B cell (primary cell): ENCODE results near the gene PRR7. TPM values are rescaled to one million over a fixed set of nuclear protein-coding genes. Genes with fewer than 3 reads are reported as not detected.

Source experiments
- ATAC-seq: fragments of 200-7000 bp; cut with Tn5 transposase; one replicate; pipeline ENCODE4 v1.10.0; 2021; ENCODE audit warnings: low read depth, mild to moderate bottlenecking, moderate number of reproducible peaks, moderate library complexity
- CTCF ChIA-PET: fragments of 350-600 bp; sonication (Branson Sonifier 250); formaldehyde crosslinking; loops from one replicate; lab custom pipeline; 2021; ENCODE audit warnings: antibody characterized with exemption, inconsistent platforms; lab: Charles Lee
- POLR2A ChIA-PET: fragments of 350-600 bp; sonication (Branson Sonifier 250); formaldehyde crosslinking; loops from one replicate; lab custom pipeline; 2021; ENCODE audit warnings: antibody characterized with exemption; lab: Charles Lee
- DNase-seq: peaks from one replicate; pipeline ENCODE4 v3.0.0; 2013
- H2AFZ ChIP-seq: 2 replicates; pipeline ENCODE4 v1.6.1; 2012; ENCODE audit warnings: mild to moderate bottlenecking, low read depth, low read length; ENCODE audit not compliant: insufficient read depth, poor library complexity, severe bottlenecking
- H3K27ac ChIP-seq, 2 donors: 1 replicate in 1 of 2; 2 replicates in 1 of 2; pipeline ENCODE4 v1.5.1; 2012 to 2013; ENCODE audit warnings: low read length in 2 of 2, mild to moderate bottlenecking in 2 of 2, moderate library complexity in 1 of 2
- H3K27me3 ChIP-seq, 4 experiments: fragments of 200-600 bp in 1 of 4; sonication (generic) in 1 of 4; replicated peaks in 1 of 4; 1 replicate in 2 of 4; 2 replicates in 2 of 4; pipeline versions ENCODE4 v1.6.1 to v1.7.0; 2013 to 2016; ENCODE audit warnings: low read length in 3 of 4, mild to moderate bottlenecking in 2 of 4, mixed read lengths in 1 of 4, moderate library complexity in 1 of 4; ENCODE audit not compliant: insufficient read depth in 4 of 4, control insufficient read depth in 3 of 4; ENCODE audit errors: control extremely low read depth in 1 of 4
- H3K36me3 ChIP-seq, 2 experiments: replicated peaks in 1 of 2; 1 replicate in 1 of 2; 2 replicates in 1 of 2; pipeline versions ENCODE4 v1.6.1 to v1.7.1; 2013; ENCODE audit warnings: low read length in 1 of 2; ENCODE audit not compliant: insufficient read depth in 2 of 2, control insufficient read depth in 1 of 2; ENCODE audit errors: control extremely low read depth in 1 of 2, extremely low read depth in 1 of 2
- H3K4me1 ChIP-seq, 2 donors: fragments of 200-600 bp in 1 of 2; sonication (generic) in 1 of 2; 1 replicate in 1 of 2; 2 replicates in 1 of 2; pipeline versions ENCODE4 v1.5.1 to v1.6.1; 2013 to 2017; ENCODE audit warnings: low read length in 2 of 2; ENCODE audit not compliant: control insufficient read depth in 2 of 2, insufficient read depth in 2 of 2
- H3K4me2 ChIP-seq: replicated peaks from 2 replicates; pipeline ENCODE3; 2012; ENCODE audit warnings: mild to moderate bottlenecking, low read depth, low read length; ENCODE audit not compliant: poor library complexity, severe bottlenecking
- H3K4me3 ChIP-seq, 5 experiments: fragments of 200-600 bp in 1 of 5; sonication (generic) in 1 of 5; 1 replicate in 3 of 5; 2 replicates in 2 of 5; pipeline versions ENCODE4 v1.5.1 to v1.7.0; 2011 to 2016; ENCODE audit warnings: low read length in 4 of 5, mild to moderate bottlenecking in 4 of 5, low read depth in 2 of 5, control low read depth in 1 of 5, moderate library complexity in 1 of 5; ENCODE audit not compliant: insufficient read depth in 1 of 5; ENCODE audit errors: control extremely low read depth in 1 of 5, extremely low read depth in 1 of 5
- H3K79me2 ChIP-seq: fragments of 200-600 bp; sonication (generic); one replicate; pipeline ENCODE4 v1.6.0; 2016; ENCODE audit warnings: low read length; ENCODE audit not compliant: control insufficient read depth, insufficient read depth
- H3K9ac ChIP-seq: fragments of 200-600 bp; sonication (generic); 2 replicates; pipeline ENCODE4 v1.6.1; 2017; ENCODE audit warnings: mild to moderate bottlenecking, low read length, moderate library complexity
- H3K9me3 ChIP-seq, 3 donors: one replicate each; pipeline versions ENCODE4 v1.6.1 to v1.7.1; 2013; ENCODE audit warnings: low read length in 2 of 3; ENCODE audit not compliant: control insufficient read depth in 2 of 3, insufficient read depth in 1 of 3; ENCODE audit errors: control extremely low read depth in 1 of 3
- H4K20me1 ChIP-seq: 2 replicates; pipeline ENCODE4 v1.6.0; 2012; ENCODE audit warnings: mild to moderate bottlenecking, low read length; ENCODE audit not compliant: insufficient read depth, control insufficient read depth, poor library complexity, severe bottlenecking
- H3K27ac Mint-ChIP-seq: one replicate; pipeline ENCODE4 v1.8.0; 2021; ENCODE audit warnings: mixed read lengths
- H3K27me3 Mint-ChIP-seq: one replicate; pipeline ENCODE4 v1.8.0; 2021; ENCODE audit warnings: mixed read lengths
- H3K4me1 Mint-ChIP-seq: one replicate; pipeline ENCODE4 v1.8.0; 2021; ENCODE audit warnings: mixed read lengths
- H3K4me3 Mint-ChIP-seq: one replicate; pipeline ENCODE4 v1.8.0; 2021; ENCODE audit warnings: mixed read lengths
- H3K9me3 Mint-ChIP-seq: one replicate; pipeline ENCODE4 v1.8.0; 2022; ENCODE audit warnings: mixed read lengths; ENCODE audit not compliant: insufficient read depth
- EZH2 ChIP-seq: IDR thresholded peaks from 2 replicates; pipeline ENCODE4 v1.6.1; 2012; ENCODE audit warnings: borderline replicate concordance, low read depth, mild to moderate bottlenecking, moderate library complexity, low read length; ENCODE audit not compliant: insufficient read depth, poor library complexity, severe bottlenecking
- WGBS: methylation state at CpG from one replicate; pipeline ENCODE4 v1.1.5; 2013; ENCODE audit warnings: missing lambda C conversion rate; ENCODE audit not compliant: insufficient coverage; 5-methylcytosine and 5-hydroxymethylcytosine counted together
- intact Hi-C: fragments of 100-400 bp; cut with micrococcal nuclease; formaldehyde crosslinking; loops from one replicate; pipeline ENCODE4 v1.10.0; 2022
- polyA plus RNA-seq: library from polyadenylated mRNA; depleted of rRNA; stranded (reverse); fragments of >200 nt; gene quantifications from 2 replicates; pipeline ENCODE4 v1.2.3, GENCODE V29; 2012
- total RNA-seq, 2 donors: library from RNA; stranded (reverse); fragments of 120-200 nt in 1 of 2; gene quantifications; 1 replicate in 1 of 2; 2 replicates in 1 of 2; pipeline versions ENCODE4 v1.2.3 to v1.2.4, GENCODE V29; 2013 to 2022
- TF ChIP-seq, protein P1 (sequence below): fragments of 200-600 bp; IDR thresholded peaks from one replicate; pipeline ENCODE4 v1.8.0; 2022; ENCODE audit warnings: antibody characterized with exemption, mild to moderate bottlenecking

The PRR7 gene
- total and polyA plus RNA-seq, 2 donors (not counting 1 experiment from before 2014, with no cell fraction given), result 4.8 to 84.4 TPM

GRCh38 chr5:177468329-177468684 is 21.7 kb downstream of the PRR7 start:
- no peak overlapping the region for H3K4me3 ChIP-seq
- H3K79me2 ChIP-seq, result no peaks in the 10 kb centered on the region
- TF ChIP-seq, protein P1, sequence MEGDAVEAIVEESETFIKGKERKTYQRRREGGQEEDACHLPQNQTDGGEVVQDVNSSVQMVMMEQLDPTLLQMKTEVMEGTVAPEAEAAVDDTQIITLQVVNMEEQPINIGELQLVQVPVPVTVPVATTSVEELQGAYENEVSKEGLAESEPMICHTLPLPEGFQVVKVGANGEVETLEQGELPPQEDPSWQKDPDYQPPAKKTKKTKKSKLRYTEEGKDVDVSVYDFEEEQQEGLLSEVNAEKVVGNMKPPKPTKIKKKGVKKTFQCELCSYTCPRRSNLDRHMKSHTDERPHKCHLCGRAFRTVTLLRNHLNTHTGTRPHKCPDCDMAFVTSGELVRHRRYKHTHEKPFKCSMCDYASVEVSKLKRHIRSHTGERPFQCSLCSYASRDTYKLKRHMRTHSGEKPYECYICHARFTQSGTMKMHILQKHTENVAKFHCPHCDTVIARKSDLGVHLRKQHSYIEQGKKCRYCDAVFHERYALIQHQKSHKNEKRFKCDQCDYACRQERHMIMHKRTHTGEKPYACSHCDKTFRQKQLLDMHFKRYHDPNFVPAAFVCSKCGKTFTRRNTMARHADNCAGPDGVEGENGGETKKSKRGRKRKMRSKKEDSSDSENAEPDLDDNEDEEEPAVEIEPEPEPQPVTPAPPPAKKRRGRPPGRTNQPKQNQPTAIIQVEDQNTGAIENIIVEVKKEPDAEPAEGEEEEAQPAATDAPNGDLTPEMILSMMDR, result no peak
- TF ChIP-seq EZH2, result no peak
- H3K9me3 ChIP-seq, result no peaks in the 10 kb centered on the region
- no CpG with 5 or more reads among the region's 2 CpGs for WGBS
- peaks cover 7 to 9% of the 10 kb centered on the region in 2 donors for H3K4me1 ChIP-seq
- H2AFZ ChIP-seq, result no peak overlapping the region
- no peaks in the 10 kb centered on the region for H3K36me3 ChIP-seq
- Mint-ChIP-seq H3K9me3 (peaks cover 2% of the 10 kb centered on the region), H3K4me3 (no peak overlapping the region), H3K4me1 (peaks cover 3% of the 10 kb centered on the region), H3K27ac (no peak overlapping the region), H3K27me3 (peaks cover 8% of the 10 kb centered on the region)
- H4K20me1 ChIP-seq, result peaks cover 11% of the 10 kb centered on the region
- H3K9ac ChIP-seq, result no peak overlapping the region
- peaks cover 0 to 17% (median 5%) of the 10 kb centered on the region in 4 experiments for H3K27me3 ChIP-seq
- intact Hi-C loops, result no loop called here
- ATAC-seq (no peak), DNase-seq (no peak)
- ChIA-PET CTCF (interaction anchor here (1.1 kb wide), 1 partner anchor 78 kb away, joined by 4 read pairs; no protein-coding TSS in a partner anchor), POLR2A (no interaction called here)
- no peak overlapping the region for H3K27ac ChIP-seq
- no peak overlapping the region for H3K4me2 ChIP-seq

DNA sequence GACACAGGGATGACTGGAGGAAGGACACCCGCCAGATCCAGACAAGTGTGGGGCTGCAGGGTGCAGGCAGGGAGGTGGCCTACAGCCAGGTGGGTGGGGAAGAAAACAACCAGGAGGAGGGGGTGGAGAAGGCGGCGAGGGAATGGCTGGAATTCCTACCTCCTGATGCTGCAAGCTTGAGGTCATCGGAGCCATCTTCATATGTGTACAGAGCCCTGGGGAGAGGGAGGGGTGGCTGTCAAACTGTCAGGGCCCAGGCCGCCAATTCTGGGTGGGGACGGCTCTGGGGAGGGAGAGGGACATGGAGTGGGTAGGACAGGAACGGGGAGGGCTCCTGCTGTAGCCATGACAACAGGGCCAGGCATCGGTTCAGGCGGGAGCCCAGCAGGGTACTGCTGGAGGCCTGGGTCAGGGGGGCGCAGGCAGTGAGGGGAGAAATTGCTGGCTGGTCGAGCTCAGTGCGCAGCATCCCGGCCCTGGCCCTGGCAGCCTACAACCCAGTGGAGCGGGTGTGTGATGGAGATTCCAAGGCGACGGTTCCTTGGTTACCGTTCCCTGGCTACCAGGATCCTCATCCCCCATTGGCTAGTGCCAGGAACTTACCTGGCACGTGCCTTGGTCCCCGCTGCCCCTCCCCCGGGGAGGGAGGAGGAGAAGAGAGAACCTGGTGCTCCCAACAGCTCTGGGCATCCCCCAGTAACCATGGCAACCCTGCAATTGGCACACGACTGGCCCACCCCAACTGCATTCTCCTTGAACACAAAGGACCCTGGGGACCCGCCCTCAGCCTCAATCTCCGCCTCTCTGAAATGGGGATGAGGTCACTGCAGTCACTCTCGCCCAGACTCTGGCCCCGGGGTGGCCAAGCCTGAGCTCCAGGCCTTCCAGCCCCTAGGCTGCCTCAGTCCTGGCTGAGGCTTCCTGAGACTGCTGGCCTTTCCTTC is 22.3 kb downstream of the PRR7 start:
- Histone ChIP-seq H3K27me3 (peaks cover 0 to 19% (median 6%) of the 10 kb centered on the region in 4 experiments), H3K27ac (no peak overlapping the region), H3K9me3 (no peaks in the 10 kb centered on the region), H3K4me1 (peaks cover 7 to 9% of the 10 kb centered on the region in 2 donors), H4K20me1 (peaks cover 11% of the 10 kb centered on the region), H3K79me2 (no peaks in the 10 kb centered on the region), H3K4me3 (no peak overlapping the region), H3K36me3 (no peaks in the 10 kb centered on the region), H2AFZ (no peak overlapping the region), H3K4me2 (no peak overlapping the region), H3K9ac (no peak overlapping the region)
- Mint-ChIP-seq H3K9me3 (peaks cover 2% of the 10 kb centered on the region), H3K27me3 (peaks cover 9% of the 10 kb centered on the region), H3K27ac (no peak overlapping the region), H3K4me3 (no peak overlapping the region), H3K4me1 (peaks cover 5% of the 10 kb centered on the region)
- ChIA-PET POLR2A (no interaction called here), CTCF (interaction anchor here (1.0 to 1.5 kb wide), 3 partner anchors 64 to 78 kb away, joined by 4 read pairs; no protein-coding TSS in a partner anchor)
- DNase-seq, result no peak
- WGBS, result 91% methylated on average over 19 of the region's 25 CpGs
- TF ChIP-seq, protein P1, result no peak
- TF ChIP-seq EZH2, result no peak
- intact Hi-C loops, result no loop called here
- ATAC-seq, result no peak
